ENCODE results near the gene CISD3. TPM values are rescaled to one million over a fixed set of nuclear protein-coding genes. Genes with fewer than 3 reads are reported as not detected.

Gene CISD3, protein sequence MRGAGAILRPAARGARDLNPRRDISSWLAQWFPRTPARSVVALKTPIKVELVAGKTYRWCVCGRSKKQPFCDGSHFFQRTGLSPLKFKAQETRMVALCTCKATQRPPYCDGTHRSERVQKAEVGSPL
- polyA plus RNA-seq: 100 to 1,000 TPM in 3 of 4 donors, 10 to 100 TPM in 1; 52.4 to 186 (median 131) TPM
- long read RNA-seq, donor 1: 0 reads
- long read RNA-seq, donor 2, transcript CISD3-204 (4 exons, 2,074 nt): major isoform, 30 of 39 reads
- long read RNA-seq, donor 2, transcript CISD3-206 (3 exons, 2,326 nt): minor isoform, 8 of 39 reads
- long read RNA-seq, donor 2, partial matches to known transcripts: 0 of 39 reads
- long read RNA-seq, donor 2, other reads (novel, unspliced or antisense): 0 of 39 reads
- long read RNA-seq, donor 3, transcript CISD3-204 (4 exons, 2,074 nt): major isoform, 40 of 59 reads
- long read RNA-seq, donor 3, transcript CISD3-206 (3 exons, 2,326 nt): minor isoform, 9 of 59 reads
- long read RNA-seq, donor 3, partial matches to known transcripts: 7 of 59 reads
- long read RNA-seq, donor 3, other reads (novel, unspliced or antisense): 0 of 59 reads
- long read RNA-seq, donor 4, partial matches to known transcripts: 0 of 2 reads
- long read RNA-seq, donor 4, other reads (novel, unspliced or antisense): 0 of 2 reads
- long read RNA-seq, donor 5, transcript CISD3-204 (4 exons, 2,074 nt): major isoform, 20 of 24 reads
- long read RNA-seq, donor 5, partial matches to known transcripts: 0 of 24 reads
- long read RNA-seq, donor 5, other reads (novel, unspliced or antisense): 0 of 24 reads
- long read RNA-seq, donor 6, transcript CISD3-204 (4 exons, 2,074 nt): major isoform, 43 of 65 reads
- long read RNA-seq, donor 6, transcript CISD3-206 (3 exons, 2,326 nt): minor isoform, 12 of 65 reads
- long read RNA-seq, donor 6, partial matches to known transcripts: 0 of 65 reads
- long read RNA-seq, donor 6, other reads (novel, unspliced or antisense): 6 of 65 reads
- long read RNA-seq, donor 7, transcript CISD3-204 (4 exons, 2,074 nt): major isoform, 55 of 95 reads
- long read RNA-seq, donor 7, partial matches to known transcripts: 37 of 95 reads
- long read RNA-seq, donor 7, other reads (novel, unspliced or antisense): 0 of 95 reads
- long read RNA-seq, donor 8, partial matches to known transcripts: 0 of 2 reads
- long read RNA-seq, donor 8, other reads (novel, unspliced or antisense): 0 of 2 reads
- long read RNA-seq, donor 9, transcript CISD3-204 (4 exons, 2,074 nt): major isoform, 11 of 15 reads
- long read RNA-seq, donor 9, partial matches to known transcripts: 0 of 15 reads
- long read RNA-seq, donor 9, other reads (novel, unspliced or antisense): 0 of 15 reads
- long read RNA-seq, donor 10, transcript CISD3-204 (4 exons, 2,074 nt): major isoform, 43 of 46 reads
- long read RNA-seq, donor 10, partial matches to known transcripts: 0 of 46 reads
- long read RNA-seq, donor 10, other reads (novel, unspliced or antisense): 0 of 46 reads

DNA sequence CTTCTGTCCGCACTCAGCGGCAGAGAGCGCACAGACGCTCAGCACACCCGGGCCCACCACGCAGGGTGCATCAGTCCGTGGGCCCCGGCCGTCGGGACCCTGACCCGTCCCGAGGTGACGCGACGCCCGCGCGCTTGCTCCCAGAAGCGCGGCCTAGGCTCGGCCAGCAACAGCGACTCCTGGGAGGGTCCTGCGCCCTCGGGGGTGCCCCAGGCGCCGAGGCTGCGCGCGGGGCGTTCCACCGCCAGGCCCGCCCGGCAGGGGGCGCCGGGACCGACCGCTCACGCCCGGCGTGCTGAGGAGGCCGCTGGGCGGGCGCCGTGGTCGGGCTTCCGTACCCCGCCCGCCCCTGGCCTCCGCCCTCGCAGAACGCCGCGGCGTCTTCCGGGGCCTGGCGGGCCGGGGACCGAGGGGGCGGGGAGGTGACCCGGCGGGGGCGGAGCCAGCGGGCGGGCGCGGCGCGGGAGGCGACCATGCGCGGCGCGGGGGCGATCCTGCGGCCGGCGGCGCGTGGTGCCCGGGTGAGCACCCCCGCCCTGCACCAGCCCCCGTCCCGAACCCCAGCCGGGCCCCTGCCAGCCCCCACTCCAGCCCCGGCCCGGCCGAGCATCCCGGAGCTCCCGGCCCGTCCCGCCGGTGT is at the start of gene CISD3:
Gene CISD3 (plus strand): TSS at position 456 of the 640 bp plus-strand sequence. CDS start 18 bp downstream, at position 474.
- Histone ChIP-seq H3K9me3 (ENCODE audit: control insufficient read depth in 2 of 2, insufficient read depth in 1 of 2, low read depth in 1 of 2, low read length in 1 of 2) (no peaks in the 10 kb centered on the region), H3K4me1 (ENCODE audit: control insufficient read depth in 3 of 3, insufficient read depth in 2 of 3, low read depth in 1 of 3, low read length in 2 of 3) (peaks cover 7 to 71% (median 10%) of the 10 kb centered on the region in 3 donors), H3K36me3 (ENCODE audit: control insufficient read depth in 3 of 3, insufficient read depth in 2 of 3, low read depth in 1 of 3, low read length in 3 of 3) (peaks cover 0 to 64% (median 2%) of the 10 kb centered on the region in 3 donors), H3K27ac (ENCODE audit: low read depth in 1 of 3, low read length in 2 of 3) (peak within 1 kb of the TSS; percentile 94 to 99 (median 96)), H3K27me3 (ENCODE audit: control insufficient read depth in 3 of 3, insufficient read depth in 3 of 3, low read length in 3 of 3) (no peaks in the 10 kb centered on the region), H3K4me3 (ENCODE audit: low read depth in 1 of 3, low read length in 3 of 3) (peak within 1 kb of the TSS; percentile 65 to 73 (median 70))
- peak; percentile 91 to 95 for DNase-seq
- no peak for FAIRE-seq
- 0 to 1% (median 1%) methylated on average over 13 to 92 of the region's 92 CpGs for WGBS, 3 donors

DNA sequence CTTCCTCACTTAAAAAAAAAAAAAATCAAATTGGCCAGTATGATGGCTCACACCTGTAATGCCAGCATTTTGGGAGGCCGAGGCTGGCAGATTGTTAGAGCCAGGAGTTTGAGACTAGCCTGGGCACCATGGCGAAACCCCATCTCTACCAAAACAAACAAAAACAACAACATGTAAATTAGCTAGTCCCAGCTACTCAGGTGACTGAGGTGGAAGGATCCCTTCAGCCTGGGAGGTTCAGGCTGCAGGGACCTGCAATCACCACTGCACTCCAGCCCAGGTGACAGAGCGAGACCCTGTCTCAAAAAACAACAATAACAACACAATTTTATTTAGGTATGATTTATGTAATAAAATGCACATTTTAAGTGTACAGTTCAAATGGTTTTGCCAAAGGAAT is 49.0 kb upstream of the CISD3 start:
- Histone ChIP-seq H3K27ac (ENCODE audit: low read depth in 1 of 3, low read length in 2 of 3) (no peak overlapping the region), H3K36me3 (ENCODE audit: control insufficient read depth in 3 of 3, insufficient read depth in 2 of 3, low read depth in 1 of 3, low read length in 3 of 3) (no peaks in the 10 kb centered on the region), H3K4me3 (ENCODE audit: low read depth in 1 of 3, low read length in 3 of 3) (no peak overlapping the region), H3K27me3 (ENCODE audit: control insufficient read depth in 3 of 3, insufficient read depth in 3 of 3, low read length in 3 of 3) (peaks cover 0 to 5% (median 0%) of the 10 kb centered on the region in 3 donors), H3K4me1 (ENCODE audit: control insufficient read depth in 3 of 3, insufficient read depth in 2 of 3, low read depth in 1 of 3, low read length in 2 of 3) (no peaks in the 10 kb centered on the region), H3K9me3 (ENCODE audit: control insufficient read depth in 2 of 2, insufficient read depth in 1 of 2, low read depth in 1 of 2, low read length in 1 of 2) (no peaks in the 10 kb centered on the region)
- FAIRE-seq (no peak), DNase-seq (no peak)
- WGBS, 3 donors: 82 to 88% (median 85%) methylated on average over 3 of the region's 3 CpGs

DNA sequence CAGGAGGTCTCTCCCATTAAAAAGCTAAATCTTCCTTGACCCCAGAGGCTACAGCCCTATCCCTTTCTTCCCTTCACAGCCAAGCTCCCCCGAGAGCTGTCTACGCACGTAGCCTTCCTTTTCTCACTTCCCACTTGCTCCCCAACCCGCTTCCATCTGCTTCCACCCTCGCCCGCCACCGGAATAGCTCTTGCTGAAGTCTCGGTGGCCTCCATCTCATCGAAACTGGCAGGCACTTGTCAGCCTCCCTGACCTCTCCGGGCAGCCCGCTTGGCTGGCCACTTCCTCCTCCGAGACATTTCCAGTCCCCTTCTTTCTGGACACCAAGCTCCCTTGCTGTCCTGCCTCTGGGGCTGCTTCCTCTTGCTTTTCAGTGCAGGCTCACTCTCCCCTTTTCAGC is 44.6 kb upstream of the CISD3 start:
- Histone ChIP-seq H3K27ac (ENCODE audit: low read depth in 1 of 3, low read length in 2 of 3) (no peak overlapping the region), H3K4me1 (ENCODE audit: control insufficient read depth in 3 of 3, insufficient read depth in 2 of 3, low read depth in 1 of 3, low read length in 2 of 3) (no peaks in the 10 kb centered on the region), H3K9me3 (ENCODE audit: control insufficient read depth in 2 of 2, insufficient read depth in 1 of 2, low read depth in 1 of 2, low read length in 1 of 2) (no peaks in the 10 kb centered on the region), H3K36me3 (ENCODE audit: control insufficient read depth in 3 of 3, insufficient read depth in 2 of 3, low read depth in 1 of 3, low read length in 3 of 3) (no peaks in the 10 kb centered on the region), H3K27me3 (ENCODE audit: control insufficient read depth in 3 of 3, insufficient read depth in 3 of 3, low read length in 3 of 3) (no peaks in the 10 kb centered on the region), H3K4me3 (ENCODE audit: low read depth in 1 of 3, low read length in 3 of 3) (no peak overlapping the region)
- no peak for DNase-seq
- FAIRE-seq: no peak
- WGBS, 3 donors: 80 to 90% (median 89%) methylated on average over 12 of the region's 12 CpGs

DNA sequence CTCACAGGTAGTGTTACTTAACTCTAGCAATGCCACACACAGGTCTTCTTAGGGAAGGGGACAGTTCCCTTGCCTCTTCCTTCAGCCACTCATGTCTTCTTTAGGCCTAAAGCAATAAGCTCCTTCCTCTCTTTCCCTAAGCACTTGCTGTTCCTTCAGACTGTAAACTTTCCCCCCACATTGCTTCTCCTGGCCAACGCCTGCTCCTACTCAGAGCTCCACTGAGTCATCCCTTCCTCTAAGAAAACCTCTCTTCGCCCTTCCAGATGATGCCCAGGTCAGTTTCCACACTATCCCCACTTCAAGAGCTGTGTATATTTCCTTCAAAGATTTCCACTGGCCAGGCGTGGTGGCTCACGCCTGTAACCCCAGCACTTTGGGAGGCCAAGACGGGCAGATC is 42.9 kb upstream of the CISD3 start:
- Histone ChIP-seq H3K9me3 (ENCODE audit: control insufficient read depth in 2 of 2, insufficient read depth in 1 of 2, low read depth in 1 of 2, low read length in 1 of 2) (no peaks in the 10 kb centered on the region), H3K4me1 (ENCODE audit: control insufficient read depth in 3 of 3, insufficient read depth in 2 of 3, low read depth in 1 of 3, low read length in 2 of 3) (peaks cover 0 to 6% (median 0%) of the 10 kb centered on the region in 3 donors), H3K36me3 (ENCODE audit: control insufficient read depth in 3 of 3, insufficient read depth in 2 of 3, low read depth in 1 of 3, low read length in 3 of 3) (no peaks in the 10 kb centered on the region), H3K4me3 (ENCODE audit: low read depth in 1 of 3, low read length in 3 of 3) (no peak overlapping the region), H3K27me3 (ENCODE audit: control insufficient read depth in 3 of 3, insufficient read depth in 3 of 3, low read length in 3 of 3) (no peaks in the 10 kb centered on the region), H3K27ac (ENCODE audit: low read depth in 1 of 3, low read length in 2 of 3) (no peak overlapping the region)
- WGBS, 3 donors: 84 to 90% (median 88%) methylated on average over 5 of the region's 5 CpGs
- no peak for DNase-seq
- FAIRE-seq: no peak

DNA sequence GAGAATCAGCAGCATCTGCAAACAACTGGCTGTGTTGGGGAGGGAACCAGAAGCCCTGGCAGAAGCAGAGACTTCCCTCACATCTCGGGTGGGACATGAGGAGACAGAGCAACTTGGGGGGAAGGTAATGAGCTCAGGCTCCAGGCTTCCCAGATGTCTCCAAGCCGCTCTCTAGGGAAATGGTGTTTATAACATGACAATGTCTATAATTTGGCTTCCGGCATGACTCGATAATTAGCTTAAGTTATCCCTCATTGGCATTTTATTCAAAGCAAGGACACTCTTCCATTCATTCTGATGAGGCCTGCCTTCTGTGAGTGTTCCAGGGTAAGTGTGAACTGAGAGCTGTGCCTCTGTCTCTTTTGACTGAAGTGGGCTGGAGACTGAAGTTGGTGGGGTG is 39.8 kb upstream of the CISD3 start:
- Histone ChIP-seq H3K36me3 (ENCODE audit: control insufficient read depth in 3 of 3, insufficient read depth in 2 of 3, low read depth in 1 of 3, low read length in 3 of 3) (no peaks in the 10 kb centered on the region), H3K4me1 (ENCODE audit: control insufficient read depth in 3 of 3, insufficient read depth in 2 of 3, low read depth in 1 of 3, low read length in 2 of 3) (peaks cover 0 to 19% (median 0%) of the 10 kb centered on the region in 3 donors), H3K27ac (ENCODE audit: low read depth in 1 of 3, low read length in 2 of 3) (no peak overlapping the region), H3K4me3 (ENCODE audit: low read depth in 1 of 3, low read length in 3 of 3) (no peak overlapping the region), H3K9me3 (ENCODE audit: control insufficient read depth in 2 of 2, insufficient read depth in 1 of 2, low read depth in 1 of 2, low read length in 1 of 2) (no peaks in the 10 kb centered on the region), H3K27me3 (ENCODE audit: control insufficient read depth in 3 of 3, insufficient read depth in 3 of 3, low read length in 3 of 3) (no peaks in the 10 kb centered on the region)
- WGBS, 3 donors: 73 to 93% (median 92%) methylated on average over 4 of the region's 4 CpGs
- FAIRE-seq (no peak), DNase-seq (no peak)

DNA sequence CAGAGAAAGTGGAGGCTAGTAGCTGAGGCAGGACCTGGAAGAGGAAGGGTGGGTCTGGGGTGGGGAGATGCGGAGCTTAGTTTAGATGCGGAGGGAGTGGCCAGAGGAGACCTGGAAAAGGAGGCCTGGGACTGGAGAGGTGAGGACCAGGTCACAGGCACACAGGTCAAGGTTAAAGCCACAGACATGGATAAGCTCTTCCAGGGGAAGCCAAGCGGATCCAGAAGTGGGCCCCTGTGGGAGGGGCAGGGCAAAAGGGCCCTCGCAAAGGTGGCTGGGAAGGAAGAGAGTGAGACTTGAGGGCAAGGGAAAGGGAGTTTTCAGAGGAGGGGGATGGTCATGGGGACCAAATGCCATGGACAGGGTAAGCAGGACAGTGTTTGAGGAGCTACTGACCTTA is 39.0 kb upstream of the CISD3 start:
- Histone ChIP-seq H3K4me3 (ENCODE audit: low read depth in 1 of 3, low read length in 3 of 3) (no peak overlapping the region), H3K27me3 (ENCODE audit: control insufficient read depth in 3 of 3, insufficient read depth in 3 of 3, low read length in 3 of 3) (no peaks in the 10 kb centered on the region), H3K27ac (ENCODE audit: low read depth in 1 of 3, low read length in 2 of 3) (no peak overlapping the region), H3K4me1 (ENCODE audit: control insufficient read depth in 3 of 3, insufficient read depth in 2 of 3, low read depth in 1 of 3, low read length in 2 of 3) (peaks cover 0 to 19% (median 0%) of the 10 kb centered on the region in 3 donors), H3K36me3 (ENCODE audit: control insufficient read depth in 3 of 3, insufficient read depth in 2 of 3, low read depth in 1 of 3, low read length in 3 of 3) (no peaks in the 10 kb centered on the region), H3K9me3 (ENCODE audit: control insufficient read depth in 2 of 2, insufficient read depth in 1 of 2, low read depth in 1 of 2, low read length in 1 of 2) (no peaks in the 10 kb centered on the region)
- no peak for DNase-seq
- no peak for FAIRE-seq
- 76 to 82% (median 77%) methylated on average over 4 of the region's 4 CpGs for WGBS, 3 donors

DNA sequence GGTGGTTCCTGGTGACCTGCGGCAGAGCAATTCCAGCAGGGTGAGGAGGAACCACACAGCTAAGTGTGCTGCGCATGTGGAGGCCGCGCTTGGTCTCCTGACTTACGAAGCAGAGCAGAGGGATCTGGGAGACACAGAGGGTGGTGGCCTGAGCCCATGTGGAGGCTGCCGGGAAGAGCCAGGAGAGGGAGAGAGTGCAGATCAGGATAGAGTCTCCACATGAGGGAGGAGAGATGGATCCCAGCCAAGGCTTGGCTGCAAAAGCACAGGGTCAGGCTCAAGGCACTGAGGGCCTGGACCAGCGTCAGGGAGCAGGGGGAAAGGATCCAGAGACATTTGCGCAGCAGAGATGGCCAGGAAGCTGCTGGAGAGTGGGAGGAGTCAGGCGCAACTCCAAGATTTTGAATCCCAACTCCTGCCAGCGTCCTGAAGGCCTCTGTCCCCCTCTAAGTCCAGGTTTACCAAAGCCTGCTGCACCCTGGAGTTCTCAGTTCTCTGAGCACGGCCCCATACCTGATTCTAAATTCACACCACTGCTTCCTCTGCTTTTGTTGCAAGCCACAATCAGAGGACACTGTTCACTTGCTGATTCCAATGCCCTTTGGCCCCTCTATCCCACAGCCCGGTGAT is 36.3 kb upstream of the CISD3 start:
- FAIRE-seq (no peak), DNase-seq (peak; percentile 23 to 48)
- peak overlapping the region in 2 of 3 donors; percentile 36 to 42 for H3K27ac ChIP-seq (ENCODE audit: low read depth in 1 of 3, low read length in 2 of 3)
- WGBS, 3 donors: 27 to 49% (median 44%) methylated on average over 12 of the region's 12 CpGs
- no peaks in the 10 kb centered on the region for H3K36me3 ChIP-seq (ENCODE audit: control insufficient read depth in 3 of 3, insufficient read depth in 2 of 3, low read depth in 1 of 3, low read length in 3 of 3)
- H3K27me3 ChIP-seq (ENCODE audit: control insufficient read depth in 3 of 3, insufficient read depth in 3 of 3, low read length in 3 of 3): no peaks in the 10 kb centered on the region
- peaks cover 0 to 19% (median 0%) of the 10 kb centered on the region in 3 donors for H3K4me1 ChIP-seq (ENCODE audit: control insufficient read depth in 3 of 3, insufficient read depth in 2 of 3, low read depth in 1 of 3, low read length in 2 of 3)
- H3K4me3 ChIP-seq (ENCODE audit: low read depth in 1 of 3, low read length in 3 of 3): no peak overlapping the region
- H3K9me3 ChIP-seq (ENCODE audit: control insufficient read depth in 2 of 2, insufficient read depth in 1 of 2, low read depth in 1 of 2, low read length in 1 of 2): no peaks in the 10 kb centered on the region
